ENCODE measurements around the gene MCC. TPM values are rescaled to one million over a fixed set of nuclear protein-coding genes. Genes with fewer than 3 reads are reported as not detected.
"Not testable (repeated sequence)": the region's sequence is repeated elsewhere in the genome, so short reads cannot be mapped to it uniquely, and the experiment has no call there.

The MCC gene
- total RNA-seq, 3 donors from 2014 or later: 24.3 to 46.5 (median 29.4) TPM

DNA sequence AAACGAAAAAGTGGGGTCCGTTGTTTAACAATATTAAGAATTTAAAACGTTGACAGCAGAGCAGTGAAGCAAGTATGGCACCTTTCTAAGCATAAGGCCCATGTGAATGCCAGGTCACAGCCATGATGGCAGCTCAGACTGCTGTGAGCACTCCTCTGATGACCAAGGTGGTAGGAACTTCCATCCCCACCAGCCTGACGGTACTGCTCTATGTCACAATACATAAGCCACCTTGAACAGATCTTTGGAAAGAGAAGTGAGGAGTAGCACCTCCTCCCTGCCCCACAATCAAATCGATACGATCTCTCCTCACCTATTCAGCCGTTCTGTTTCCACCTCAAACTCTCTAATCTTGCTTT is 405.7 kb downstream of the MCC start:
- Histone ChIP-seq H3K36me3 (no peaks in the 10 kb centered on the region), H3K27me3 (no peaks in the 10 kb centered on the region), H3K4me1 (no peaks in the 10 kb centered on the region), H3K9me3 (no peaks in the 10 kb centered on the region), H3K27ac (no peak overlapping the region), H3K4me3 (no peak overlapping the region)
- TF ChIP-seq, protein P1, sequence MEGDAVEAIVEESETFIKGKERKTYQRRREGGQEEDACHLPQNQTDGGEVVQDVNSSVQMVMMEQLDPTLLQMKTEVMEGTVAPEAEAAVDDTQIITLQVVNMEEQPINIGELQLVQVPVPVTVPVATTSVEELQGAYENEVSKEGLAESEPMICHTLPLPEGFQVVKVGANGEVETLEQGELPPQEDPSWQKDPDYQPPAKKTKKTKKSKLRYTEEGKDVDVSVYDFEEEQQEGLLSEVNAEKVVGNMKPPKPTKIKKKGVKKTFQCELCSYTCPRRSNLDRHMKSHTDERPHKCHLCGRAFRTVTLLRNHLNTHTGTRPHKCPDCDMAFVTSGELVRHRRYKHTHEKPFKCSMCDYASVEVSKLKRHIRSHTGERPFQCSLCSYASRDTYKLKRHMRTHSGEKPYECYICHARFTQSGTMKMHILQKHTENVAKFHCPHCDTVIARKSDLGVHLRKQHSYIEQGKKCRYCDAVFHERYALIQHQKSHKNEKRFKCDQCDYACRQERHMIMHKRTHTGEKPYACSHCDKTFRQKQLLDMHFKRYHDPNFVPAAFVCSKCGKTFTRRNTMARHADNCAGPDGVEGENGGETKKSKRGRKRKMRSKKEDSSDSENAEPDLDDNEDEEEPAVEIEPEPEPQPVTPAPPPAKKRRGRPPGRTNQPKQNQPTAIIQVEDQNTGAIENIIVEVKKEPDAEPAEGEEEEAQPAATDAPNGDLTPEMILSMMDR (IDR thresholded peaks at IDR 0.05): no peak
- TF ChIP-seq POLR2A (IDR thresholded peaks at IDR 0.05): no peak
- TF ChIP-seq POLR2AphosphoS5 (IDR thresholded peaks at IDR 0.05): no peak
- intact Hi-C loops (cut with DNase I; ENCODE audit: low total_unique reads): no loop called here
- no peak for DNase-seq (ENCODE audit: low spot score in 2 of 2)

GRCh38 chr5:113081881-113082546 is 406.2 kb downstream of the MCC start:
- H3K27ac ChIP-seq: no peak overlapping the region
- no peaks in the 10 kb centered on the region for H3K36me3 ChIP-seq
- intact Hi-C loops (cut with DNase I; ENCODE audit: low total_unique reads): no loop called here

DNA sequence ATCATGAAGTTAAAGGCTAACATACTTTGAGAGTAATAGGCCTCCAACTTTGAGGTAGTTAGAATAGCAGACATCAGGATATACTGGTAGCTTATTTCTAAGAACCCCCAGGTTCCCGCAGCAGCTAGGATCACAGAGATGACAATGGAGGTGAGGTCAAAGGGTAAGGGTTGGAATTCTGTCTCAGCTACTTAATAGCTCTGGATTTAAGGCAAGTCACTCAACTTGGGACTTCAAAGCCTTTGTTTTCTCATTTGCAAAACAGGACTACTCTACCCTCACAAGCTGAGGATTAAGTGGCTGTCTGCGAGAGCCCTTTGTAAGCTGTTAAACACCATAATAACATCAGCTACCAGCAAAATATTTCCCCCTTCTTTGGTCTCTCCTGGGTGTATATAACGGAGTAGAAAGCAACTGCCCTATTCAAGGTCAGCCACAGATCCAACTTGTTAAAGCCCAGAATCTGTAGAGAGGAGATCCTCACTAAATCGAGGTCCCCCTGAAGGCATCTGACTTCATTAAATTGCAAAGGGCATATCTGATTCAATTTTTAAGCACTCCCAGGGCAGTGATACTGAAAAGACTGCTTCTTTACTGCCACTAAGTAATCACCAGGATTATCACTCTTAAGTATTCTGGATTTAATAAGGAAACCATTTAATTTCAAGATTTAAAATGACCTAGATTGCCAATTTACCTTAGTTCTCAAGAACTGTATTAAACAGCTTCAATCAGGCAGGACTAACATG is 407.0 kb downstream of the MCC start:
- no peak for TF ChIP-seq POLR2A (IDR thresholded peaks at IDR 0.05)
- no peak for DNase-seq (ENCODE audit: low spot score in 2 of 2)

More at GRCh38 chr5:113081881-113082546, 406.2 kb downstream of the MCC start:
- no peak for TF ChIP-seq POLR2A (IDR thresholded peaks at IDR 0.05)
- TF ChIP-seq POLR2AphosphoS5 (IDR thresholded peaks at IDR 0.05): no peak
- TF ChIP-seq, protein P1 (IDR thresholded peaks at IDR 0.05): no peak
- Histone ChIP-seq H3K4me3 (no peak overlapping the region), H3K9me3 (no peaks in the 10 kb centered on the region), H3K27me3 (no peaks in the 10 kb centered on the region), H3K4me1 (no peaks in the 10 kb centered on the region)
- DNase-seq (ENCODE audit: low spot score in 2 of 2): no peak

DNA sequence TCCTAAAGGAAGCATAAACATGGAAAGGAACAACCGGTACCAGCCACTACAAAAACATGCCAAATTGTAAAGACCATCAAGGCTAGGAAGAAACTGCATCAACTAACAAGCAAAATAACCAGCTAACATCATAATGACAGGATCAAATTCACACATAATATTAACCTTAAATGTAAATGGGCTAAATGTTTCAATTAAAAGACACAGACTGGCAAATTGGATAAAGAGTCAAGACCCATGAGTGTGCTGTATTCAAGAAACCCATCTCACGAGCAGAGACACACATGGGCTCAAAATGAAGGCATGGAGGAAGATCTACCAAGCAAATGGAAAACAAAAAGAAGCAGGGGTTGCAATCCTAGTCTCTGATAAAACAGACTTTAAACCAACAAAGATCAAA is 411.6 kb downstream of the MCC start:
- intact Hi-C loops (cut with DNase I; ENCODE audit: low total_unique reads); DNase-seq (ENCODE audit: low spot score in 2 of 2); H3K27me3 ChIP-seq; H3K36me3 ChIP-seq; H3K9me3 ChIP-seq; H3K4me3 ChIP-seq; H3K4me1 ChIP-seq; H3K27ac ChIP-seq: not testable (repeated sequence)

More for the DNA sequence above, 407.0 kb downstream of the MCC start:
- Histone ChIP-seq H3K9me3 (no peaks in the 10 kb centered on the region), H3K4me1 (no peaks in the 10 kb centered on the region), H3K4me3 (no peak overlapping the region), H3K36me3 (no peaks in the 10 kb centered on the region), H3K27me3 (no peaks in the 10 kb centered on the region), H3K27ac (no peak overlapping the region)
- intact Hi-C loops (cut with DNase I; ENCODE audit: low total_unique reads): no loop called here

GRCh38 chr5:113075019-113075418 is 413.2 kb downstream of the MCC start:
- H3K4me3 ChIP-seq: no peak overlapping the region
- TF ChIP-seq POLR2A (IDR thresholded peaks at IDR 0.05) (no peak), POLR2AphosphoS5 (IDR thresholded peaks at IDR 0.05) (no peak)
- TF ChIP-seq, protein P1 (IDR thresholded peaks at IDR 0.05): no peak
- intact Hi-C loops (cut with DNase I; ENCODE audit: low total_unique reads): no loop called here
- no peak for DNase-seq (ENCODE audit: low spot score in 2 of 2)
- no peaks in the 10 kb centered on the region for H3K27me3 ChIP-seq
- no peak overlapping the region for H3K27ac ChIP-seq
- H3K4me1 ChIP-seq: no peaks in the 10 kb centered on the region
- no peaks in the 10 kb centered on the region for H3K9me3 ChIP-seq
- H3K36me3 ChIP-seq: no peaks in the 10 kb centered on the region

- H3K4me1 ChIP-seq; H3K4me3 ChIP-seq; H3K27me3 ChIP-seq; intact Hi-C loops (cut with DNase I; ENCODE audit: low total_unique reads); H3K36me3 ChIP-seq; DNase-seq (ENCODE audit: low spot score in 2 of 2); H3K9me3 ChIP-seq; H3K27ac ChIP-seq: not testable (repeated sequence)
These were observed 414.6 kb downstream of the MCC start for GRCh38 chr5:113073629-113074034.

Measured in breast epithelium (tissue), 4 donors.